ENCODE results near the gene CHST8. TPM values are rescaled to one million over a fixed set of nuclear protein-coding genes. Genes with fewer than 3 reads are reported as not detected.

The CHST8 gene
- total and polyA plus RNA-seq, 2 experiments from 2014 or later = 9.3 to 38.2 TPM

DNA sequence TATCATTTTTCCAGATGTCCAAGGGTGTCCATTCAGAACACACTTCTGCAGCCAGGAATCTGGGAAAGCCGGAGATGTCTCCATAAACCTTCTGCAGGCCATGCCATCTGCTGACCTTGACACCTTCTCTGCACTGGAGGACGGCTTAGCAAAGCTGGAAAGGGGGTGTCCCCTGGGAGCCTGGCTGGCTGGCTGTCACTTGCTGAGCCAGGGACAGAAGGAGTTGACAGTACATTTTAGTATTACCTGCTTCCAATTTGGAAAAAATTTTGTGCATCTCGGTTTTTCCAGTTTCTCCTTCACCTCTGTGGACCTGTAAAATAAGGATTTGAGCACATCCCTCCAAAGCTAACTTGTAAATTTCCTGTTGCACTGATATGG, 8.1 kb upstream of the CHST8 start (continued):
- TF ChIP-seq, protein P1, sequence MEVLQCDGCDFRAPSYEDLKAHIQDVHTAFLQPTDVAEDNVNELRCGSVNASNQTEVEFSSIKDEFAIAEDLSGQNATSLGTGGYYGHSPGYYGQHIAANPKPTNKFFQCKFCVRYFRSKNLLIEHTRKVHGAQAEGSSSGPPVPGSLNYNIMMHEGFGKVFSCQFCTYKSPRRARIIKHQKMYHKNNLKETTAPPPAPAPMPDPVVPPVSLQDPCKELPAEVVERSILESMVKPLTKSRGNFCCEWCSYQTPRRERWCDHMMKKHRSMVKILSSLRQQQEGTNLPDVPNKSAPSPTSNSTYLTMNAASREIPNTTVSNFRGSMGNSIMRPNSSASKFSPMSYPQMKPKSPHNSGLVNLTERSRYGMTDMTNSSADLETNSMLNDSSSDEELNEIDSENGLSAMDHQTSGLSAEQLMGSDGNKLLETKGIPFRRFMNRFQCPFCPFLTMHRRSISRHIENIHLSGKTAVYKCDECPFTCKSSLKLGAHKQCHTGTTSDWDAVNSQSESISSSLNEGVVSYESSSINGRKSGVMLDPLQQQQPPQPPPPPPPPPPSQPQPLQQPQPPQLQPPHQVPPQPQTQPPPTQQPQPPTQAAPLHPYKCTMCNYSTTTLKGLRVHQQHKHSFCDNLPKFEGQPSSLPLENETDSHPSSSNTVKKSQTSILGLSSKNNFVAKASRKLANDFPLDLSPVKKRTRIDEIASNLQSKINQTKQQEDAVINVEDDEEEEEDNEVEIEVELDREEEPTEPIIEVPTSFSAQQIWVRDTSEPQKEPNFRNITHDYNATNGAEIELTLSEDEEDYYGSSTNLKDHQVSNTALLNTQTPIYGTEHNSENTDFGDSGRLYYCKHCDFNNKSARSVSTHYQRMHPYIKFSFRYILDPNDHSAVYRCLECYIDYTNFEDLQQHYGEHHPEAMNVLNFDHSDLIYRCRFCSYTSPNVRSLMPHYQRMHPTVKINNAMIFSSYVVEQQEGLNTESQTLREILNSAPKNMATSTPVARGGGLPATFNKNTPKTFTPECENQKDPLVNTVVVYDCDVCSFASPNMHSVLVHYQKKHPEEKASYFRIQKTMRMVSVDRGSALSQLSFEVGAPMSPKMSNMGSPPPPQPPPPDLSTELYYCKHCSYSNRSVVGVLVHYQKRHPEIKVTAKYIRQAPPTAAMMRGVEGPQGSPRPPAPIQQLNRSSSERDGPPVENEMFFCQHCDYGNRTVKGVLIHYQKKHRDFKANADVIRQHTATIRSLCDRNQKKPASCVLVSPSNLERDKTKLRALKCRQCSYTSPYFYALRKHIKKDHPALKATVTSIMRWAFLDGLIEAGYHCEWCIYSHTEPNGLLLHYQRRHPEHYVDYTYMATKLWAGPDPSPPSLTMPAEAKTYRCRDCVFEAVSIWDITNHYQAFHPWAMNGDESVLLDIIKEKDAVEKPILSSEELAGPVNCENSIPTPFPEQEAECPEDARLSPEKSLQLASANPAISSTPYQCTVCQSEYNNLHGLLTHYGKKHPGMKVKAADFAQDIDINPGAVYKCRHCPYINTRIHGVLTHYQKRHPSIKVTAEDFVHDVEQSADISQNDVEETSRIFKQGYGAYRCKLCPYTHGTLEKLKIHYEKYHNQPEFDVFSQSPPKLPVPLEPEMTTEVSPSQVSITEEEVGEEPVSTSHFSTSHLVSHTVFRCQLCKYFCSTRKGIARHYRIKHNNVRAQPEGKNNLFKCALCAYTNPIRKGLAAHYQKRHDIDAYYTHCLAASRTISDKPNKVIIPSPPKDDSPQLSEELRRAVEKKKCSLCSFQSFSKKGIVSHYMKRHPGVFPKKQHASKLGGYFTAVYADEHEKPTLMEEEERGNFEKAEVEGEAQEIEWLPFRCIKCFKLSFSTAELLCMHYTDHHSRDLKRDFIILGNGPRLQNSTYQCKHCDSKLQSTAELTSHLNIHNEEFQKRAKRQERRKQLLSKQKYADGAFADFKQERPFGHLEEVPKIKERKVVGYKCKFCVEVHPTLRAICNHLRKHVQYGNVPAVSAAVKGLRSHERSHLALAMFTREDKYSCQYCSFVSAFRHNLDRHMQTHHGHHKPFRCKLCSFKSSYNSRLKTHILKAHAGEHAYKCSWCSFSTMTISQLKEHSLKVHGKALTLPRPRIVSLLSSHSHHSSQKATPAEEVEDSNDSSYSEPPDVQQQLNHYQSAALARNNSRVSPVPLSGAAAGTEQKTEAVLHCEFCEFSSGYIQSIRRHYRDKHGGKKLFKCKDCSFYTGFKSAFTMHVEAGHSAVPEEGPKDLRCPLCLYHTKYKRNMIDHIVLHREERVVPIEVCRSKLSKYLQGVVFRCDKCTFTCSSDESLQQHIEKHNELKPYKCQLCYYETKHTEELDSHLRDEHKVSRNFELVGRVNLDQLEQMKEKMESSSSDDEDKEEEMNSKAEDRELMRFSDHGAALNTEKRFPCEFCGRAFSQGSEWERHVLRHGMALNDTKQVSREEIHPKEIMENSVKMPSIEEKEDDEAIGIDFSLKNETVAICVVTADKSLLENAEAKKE (CRISPR knock-in tag; IDR thresholded peaks at IDR 0.05) = no peak
- TF ChIP-seq POLR2AphosphoS5 (IDR thresholded peaks at IDR 0.05; ENCODE audit: low read depth) (no peak), NANOG (IDR thresholded peaks at IDR 0.05; ENCODE audit: borderline replicate concordance) (no peak)
- TF ChIP-seq, protein P2, sequence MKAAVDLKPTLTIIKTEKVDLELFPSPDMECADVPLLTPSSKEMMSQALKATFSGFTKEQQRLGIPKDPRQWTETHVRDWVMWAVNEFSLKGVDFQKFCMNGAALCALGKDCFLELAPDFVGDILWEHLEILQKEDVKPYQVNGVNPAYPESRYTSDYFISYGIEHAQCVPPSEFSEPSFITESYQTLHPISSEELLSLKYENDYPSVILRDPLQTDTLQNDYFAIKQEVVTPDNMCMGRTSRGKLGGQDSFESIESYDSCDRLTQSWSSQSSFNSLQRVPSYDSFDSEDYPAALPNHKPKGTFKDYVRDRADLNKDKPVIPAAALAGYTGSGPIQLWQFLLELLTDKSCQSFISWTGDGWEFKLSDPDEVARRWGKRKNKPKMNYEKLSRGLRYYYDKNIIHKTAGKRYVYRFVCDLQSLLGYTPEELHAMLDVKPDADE (IDR thresholded peaks at IDR 0.05) = no peak

DNA sequence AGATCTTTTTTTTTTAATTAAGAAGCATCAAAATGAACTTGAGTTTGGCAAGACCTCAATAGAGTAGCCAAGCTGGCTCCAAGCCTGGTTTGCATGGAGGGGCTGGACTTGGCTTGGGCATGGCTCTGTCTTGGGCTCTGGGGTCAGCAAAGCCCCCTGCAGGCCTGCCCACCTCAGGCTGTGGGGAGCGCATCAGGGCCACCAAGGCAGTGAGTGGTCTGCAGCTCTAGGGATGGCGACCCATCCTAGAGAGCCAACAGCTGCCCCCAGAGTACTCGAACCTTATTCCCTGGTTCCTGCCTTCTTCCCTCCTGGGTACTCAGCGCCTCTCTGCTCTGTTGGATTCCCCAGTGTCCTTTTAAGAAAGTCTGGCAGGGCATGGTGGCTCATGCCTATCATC, 5.4 kb upstream of the CHST8 start:
- Histone ChIP-seq H3K27me3 (ENCODE audit: insufficient read depth) (peaks cover 26% of the 10 kb centered on the region), H4K20me1 (replicated peaks; ENCODE audit: insufficient read depth) (no peaks in the 10 kb centered on the region), H3K4me3 (no peak overlapping the region), H3F3A (replicated peaks; ENCODE audit: low read depth) (0 out of 2 replicates have a peak, but pooled peaks cover 7% of the 10 kb centered on the region), H3K9me2 (ENCODE audit: insufficient read depth) (no peaks in the 10 kb centered on the region), H2AFZ (no peak overlapping the region), H3K4me1 (ENCODE audit: insufficient read depth) (peaks cover 5% of the 10 kb centered on the region; the same call in 1 of the 2 replicates), H3K36me3 (ENCODE audit: insufficient read depth) (no peaks in the 10 kb centered on the region), H3K27ac (ENCODE audit: low read depth) (no peak overlapping the region), H3K79me2 (replicated peaks; ENCODE audit: insufficient read depth) (no peaks in the 10 kb centered on the region), H3K4me2 (no peak overlapping the region)
- no peak overlapping the region for H3K4me3 Mint-ChIP-seq
- ATAC-seq (no peak), DNase-seq (ENCODE audit: low spot score) (no peak)
- no peaks in the 10 kb centered on the region for H3K9me3 Mint-ChIP-seq
- peaks cover 5% of the 10 kb centered on the region; the same call in 2 of the 3 replicates for H3K4me1 Mint-ChIP-seq
- peaks cover 30% of the 10 kb centered on the region for H3K27me3 Mint-ChIP-seq (ENCODE audit: insufficient read depth, low read depth, poor library complexity)
- no peaks in the 10 kb centered on the region; the same call in 2 of the 3 replicates for H3K36me3 Mint-ChIP-seq (ENCODE audit: low read depth)
- H3K27ac Mint-ChIP-seq = no peak overlapping the region
- TF ChIP-seq, protein P3, sequence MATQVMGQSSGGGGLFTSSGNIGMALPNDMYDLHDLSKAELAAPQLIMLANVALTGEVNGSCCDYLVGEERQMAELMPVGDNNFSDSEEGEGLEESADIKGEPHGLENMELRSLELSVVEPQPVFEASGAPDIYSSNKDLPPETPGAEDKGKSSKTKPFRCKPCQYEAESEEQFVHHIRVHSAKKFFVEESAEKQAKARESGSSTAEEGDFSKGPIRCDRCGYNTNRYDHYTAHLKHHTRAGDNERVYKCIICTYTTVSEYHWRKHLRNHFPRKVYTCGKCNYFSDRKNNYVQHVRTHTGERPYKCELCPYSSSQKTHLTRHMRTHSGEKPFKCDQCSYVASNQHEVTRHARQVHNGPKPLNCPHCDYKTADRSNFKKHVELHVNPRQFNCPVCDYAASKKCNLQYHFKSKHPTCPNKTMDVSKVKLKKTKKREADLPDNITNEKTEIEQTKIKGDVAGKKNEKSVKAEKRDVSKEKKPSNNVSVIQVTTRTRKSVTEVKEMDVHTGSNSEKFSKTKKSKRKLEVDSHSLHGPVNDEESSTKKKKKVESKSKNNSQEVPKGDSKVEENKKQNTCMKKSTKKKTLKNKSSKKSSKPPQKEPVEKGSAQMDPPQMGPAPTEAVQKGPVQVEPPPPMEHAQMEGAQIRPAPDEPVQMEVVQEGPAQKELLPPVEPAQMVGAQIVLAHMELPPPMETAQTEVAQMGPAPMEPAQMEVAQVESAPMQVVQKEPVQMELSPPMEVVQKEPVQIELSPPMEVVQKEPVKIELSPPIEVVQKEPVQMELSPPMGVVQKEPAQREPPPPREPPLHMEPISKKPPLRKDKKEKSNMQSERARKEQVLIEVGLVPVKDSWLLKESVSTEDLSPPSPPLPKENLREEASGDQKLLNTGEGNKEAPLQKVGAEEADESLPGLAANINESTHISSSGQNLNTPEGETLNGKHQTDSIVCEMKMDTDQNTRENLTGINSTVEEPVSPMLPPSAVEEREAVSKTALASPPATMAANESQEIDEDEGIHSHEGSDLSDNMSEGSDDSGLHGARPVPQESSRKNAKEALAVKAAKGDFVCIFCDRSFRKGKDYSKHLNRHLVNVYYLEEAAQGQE (IDR thresholded peaks at IDR 0.05; ENCODE audit: unreplicated experiment) = no peak
- TF ChIP-seq EZH2phosphoT487 (IDR thresholded peaks at IDR 0.05; ENCODE audit: unreplicated experiment) = no peak

Data from GM23338 (cell line).